ENCODE measurements around the gene PTPRD.
"Not testable (repeated sequence)": the region's sequence is repeated elsewhere in the genome, so short reads cannot be mapped to it uniquely, and the experiment has no call there.

PTPRD gene

GRCh38 chr9:8732367-8733075 is 1880.3 kb downstream of the PTPRD start:
- DNase-seq, result no peak

- DNase-seq, result no peak
Measured at GRCh38 chr9:8730618-8731017, 1882.2 kb downstream of the PTPRD start.

- DNase-seq, result no peak
Measured at GRCh38 chr9:8728910-8729309, 1883.9 kb downstream of the PTPRD start.

- DNase-seq, result no peak
Measured at GRCh38 chr9:8727191-8727590, 1885.6 kb downstream of the PTPRD start.

- no peak for DNase-seq
Measured at GRCh38 chr9:8726692-8727091, 1886.1 kb downstream of the PTPRD start.

- DNase-seq, result no peak
Measured at GRCh38 chr9:8725635-8726034, 1887.2 kb downstream of the PTPRD start.

- no peak for DNase-seq
Measured at GRCh38 chr9:8724284-8725018, 1888.4 kb downstream of the PTPRD start.

- DNase-seq, result no peak
Measured at GRCh38 chr9:8723195-8723594, 1889.6 kb downstream of the PTPRD start.

- no peak for DNase-seq
Measured at GRCh38 chr9:8719833-8720486, 1892.8 kb downstream of the PTPRD start.

GRCh38 chr9:8718121-8718725 is 1894.6 kb downstream of the PTPRD start:
- DNase-seq, result no peak

GRCh38 chr9:8717146-8717545 is 1895.7 kb downstream of the PTPRD start:
- DNase-seq, result no peak

- no peak for DNase-seq
Measured at GRCh38 chr9:8715788-8716187, 1897.0 kb downstream of the PTPRD start.

- no peak for DNase-seq
Measured at GRCh38 chr9:8713811-8714165, 1899.0 kb downstream of the PTPRD start.

GRCh38 chr9:8713149-8713810 is 1899.5 kb downstream of the PTPRD start:
- DNase-seq, result no peak

- DNase-seq, result no peak
Measured at GRCh38 chr9:8709731-8710130, 1903.1 kb downstream of the PTPRD start.

GRCh38 chr9:8708728-8709127 is 1904.1 kb downstream of the PTPRD start:
- DNase-seq, result no peak

- no peak for DNase-seq
Measured at GRCh38 chr9:8706998-8707397, 1905.8 kb downstream of the PTPRD start.

- no peak for DNase-seq
Measured at GRCh38 chr9:8706531-8706930, 1906.3 kb downstream of the PTPRD start.

GRCh38 chr9:8705861-8706260 is 1906.9 kb downstream of the PTPRD start:
- no peak for DNase-seq

GRCh38 chr9:8703904-8704303 is 1908.9 kb downstream of the PTPRD start:
- no peak for DNase-seq

- DNase-seq, result no peak
Measured at GRCh38 chr9:8701904-8702303, 1910.9 kb downstream of the PTPRD start.

GRCh38 chr9:8697565-8697964 is 1915.2 kb downstream of the PTPRD start:
- DNase-seq, result not testable (repeated sequence)

GRCh38 chr9:8696516-8696915 is 1916.3 kb downstream of the PTPRD start:
- no peak for DNase-seq
